HCT116 (cell line): Measurements from ENCODE around the gene DEF6. TPM values are rescaled to one million over a fixed set of nuclear protein-coding genes. Genes with fewer than 3 reads are reported as not detected.

Experiments
- ATAC-seq: fragments of 200-7000 bp; cut with Tn5 transposase; 2 replicates; pipeline ENCODE4 v1.9.1; 2020; ENCODE audit warnings: mild to moderate bottlenecking, moderate library complexity
- BruUV-seq: library from RNA; stranded (reverse); fragments of 400-500 nt; replicated peaks from 2 replicates; lab custom pipeline; 2021; lab: Mats Ljungman, UMichigan
- CTCF ChIA-PET: fragments of 300-600 bp; sonication (Branson Sonifier 250); formaldehyde crosslinking; loops from one replicate; lab custom pipeline; 2021; ENCODE audit warnings: antibody characterized with exemption; lab: Charles Lee
- POLR2A ChIA-PET: fragments of 300-600, 350-600 bp; sonication (Branson Sonifier 250); formaldehyde crosslinking; loops from one replicate; lab custom pipeline; 2021; ENCODE audit warnings: antibody characterized with exemption; lab: Charles Lee
- RAD21 ChIA-PET, 2 experiments: fragments of 300-600 bp; sonication (Branson Sonifier 250); formaldehyde crosslinking; loops; one replicate each; lab custom pipeline; 2023; ENCODE audit warnings: low total read pairs in 2 of 2; ENCODE audit not compliant: uncharacterized antibody in 2 of 2, unreplicated experiment in 2 of 2, low non-redundant PET in 1 of 2; lab: Charles Lee
- DNase-seq: peaks from one replicate; pipeline ENCODE4 v3.0.0-alpha.2; 2010; ENCODE audit warnings: low read depth, low spot score
- H2AFZ ChIP-seq: fragments of 200-600 bp; shearing (Covaris generic), sonication (generic); 2 replicates; pipeline ENCODE4 v1.6.1; 2017; ENCODE audit warnings: low read depth, mixed run types, mixed read lengths, antibody characterized with exemption, low read length; ENCODE audit not compliant: poor library complexity, severe bottlenecking
- H3K27ac ChIP-seq: 2 replicates; pipeline ENCODE4 v1.5.1; 2012; ENCODE audit warnings: low read depth, low read length
- H3K27me3 ChIP-seq: fragments of 200-600 bp; sonication (generic); 2 replicates; pipeline ENCODE4 v1.6.1; 2016; ENCODE audit warnings: mixed run types, low read length, mixed read lengths; ENCODE audit not compliant: insufficient read depth
- H3K36me3 ChIP-seq, 2 experiments: fragments of 200-500 bp in 1 of 2; fragments of 200-600 bp in 1 of 2; sonication (Bioruptor generic) in 1 of 2; sonication (generic) in 1 of 2; 2 replicates each; pipeline versions ENCODE4 v1.5.1 to v1.6.1; 2014 to 2016; ENCODE audit warnings: low read length in 2 of 2, inconsistent platforms in 1 of 2, mixed read lengths in 1 of 2, mixed run types in 1 of 2; ENCODE audit not compliant: insufficient read depth in 2 of 2, control insufficient read depth in 1 of 2
- H3K4me1 ChIP-seq, 2 experiments: fragments of 200-600 bp in 1 of 2; sonication (generic) in 1 of 2; 2 replicates each; pipeline versions ENCODE4 v1.5.1 to v1.6.1; 2012 to 2017; ENCODE audit warnings: low read length in 2 of 2, inconsistent platforms in 1 of 2, mild to moderate bottlenecking in 1 of 2, mixed read lengths in 1 of 2, mixed run types in 1 of 2, moderate library complexity in 1 of 2; ENCODE audit not compliant: insufficient read depth in 2 of 2, control insufficient read depth in 1 of 2
- H3K4me2 ChIP-seq: fragments of 200-600 bp; sonication (generic); 2 replicates; pipeline ENCODE4 v1.6.1; 2017; ENCODE audit warnings: mixed run types, low read length, mixed read lengths
- H3K4me3 ChIP-seq, 2 experiments: fragments of 200-600 bp in 1 of 2; sonication (generic) in 1 of 2; replicated peaks in 1 of 2; 2 replicates each; pipeline ENCODE4 v1.5.1; 2011 to 2016; ENCODE audit warnings: low read length in 2 of 2, control low read depth in 1 of 2, low read depth in 1 of 2, mild to moderate bottlenecking in 1 of 2, mixed read lengths in 1 of 2, mixed run types in 1 of 2
- H3K79me2 ChIP-seq: fragments of 200-600 bp; sonication (generic); 2 replicates; pipeline ENCODE4 v1.6.1; 2017; ENCODE audit warnings: mild to moderate bottlenecking, mixed run types, low read length, moderate library complexity, mixed read lengths; ENCODE audit not compliant: insufficient read depth
- H3K9ac ChIP-seq: fragments of 200-600 bp; sonication (generic); 2 replicates; pipeline ENCODE4 v1.6.1; 2016; ENCODE audit warnings: low read length, mixed read lengths
- H3K9me2 ChIP-seq: fragments of 200-600 bp; sonication (generic), shearing (Covaris generic); 2 replicates; pipeline ENCODE4 v1.6.1; 2017; ENCODE audit warnings: mixed run types, mild to moderate bottlenecking, moderate library complexity; ENCODE audit not compliant: insufficient read depth
- H3K9me3 ChIP-seq, 2 experiments: fragments of 200-500 bp in 1 of 2; fragments of 200-600 bp in 1 of 2; sonication (Bioruptor generic) in 1 of 2; sonication (generic) in 1 of 2; 2 replicates each; pipeline ENCODE4 v1.6.1; 2014 to 2017; ENCODE audit warnings: low read length in 2 of 2, mixed read lengths in 2 of 2, inconsistent platforms in 1 of 2, low read depth in 1 of 2, mild to moderate bottlenecking in 1 of 2, mixed run types in 1 of 2, moderate library complexity in 1 of 2; ENCODE audit not compliant: control insufficient read depth in 1 of 2, insufficient read depth in 1 of 2
- H4K20me1 ChIP-seq: fragments of 200-600 bp; sonication (generic), shearing (Covaris generic); 2 replicates; pipeline ENCODE4 v1.6.1; 2017; ENCODE audit warnings: mixed run types, mild to moderate bottlenecking, moderate library complexity; ENCODE audit not compliant: insufficient read depth
- EGR1 ChIP-seq: IDR thresholded peaks from 2 replicates; pipeline ENCODE4 v1.6.1; 2012; ENCODE audit warnings: low read depth
- ELF1 ChIP-seq: IDR thresholded peaks from 2 replicates; pipeline ENCODE4 v1.6.1; 2012; ENCODE audit warnings: low read depth, borderline replicate concordance
- EZH2 ChIP-seq: fragments of 200-600 bp; sonication (generic); IDR thresholded peaks from 2 replicates; pipeline ENCODE4 v1.6.1; 2017; ENCODE audit warnings: antibody characterized with exemption, mixed run types
- FOSL1 ChIP-seq: IDR thresholded peaks from 2 replicates; pipeline ENCODE4 v1.6.1; 2012; ENCODE audit warnings: low read depth
- POLR2AphosphoS5 ChIP-seq: IDR thresholded peaks from 2 replicates; pipeline ENCODE4 v1.6.1; 2011; ENCODE audit warnings: mild to moderate bottlenecking, low read depth, low read length, moderate library complexity
- RAD21 ChIP-seq: IDR thresholded peaks from 2 replicates; pipeline ENCODE4 v1.6.1; 2012; ENCODE audit warnings: low read depth, mild to moderate bottlenecking
- SIN3A ChIP-seq: IDR thresholded peaks from 2 replicates; pipeline ENCODE4 v1.6.1; 2012; ENCODE audit warnings: low read depth
- SP1 ChIP-seq: IDR thresholded peaks from 2 replicates; pipeline ENCODE4 v1.6.1; 2012; ENCODE audit warnings: low read depth
- SRF ChIP-seq: IDR thresholded peaks from 2 replicates; pipeline ENCODE4 v1.6.1; 2012; ENCODE audit warnings: low read depth
- TCF7L2 ChIP-seq: IDR thresholded peaks from 2 replicates; pipeline ENCODE4 v1.7.0; 2011; ENCODE audit warnings: borderline replicate concordance, inconsistent platforms; ENCODE audit not compliant: insufficient read depth, insufficient read length; ENCODE audit errors: extremely low read depth
- YY1 ChIP-seq: IDR thresholded peaks from 2 replicates; pipeline ENCODE4 v1.6.1; 2011; ENCODE audit warnings: low read length, low read depth, moderate library complexity, mild to moderate bottlenecking; ENCODE audit not compliant: insufficient replicate concordance; ENCODE audit errors: extremely low read depth
- ZNF274 ChIP-seq: fragments of 200-500 bp; sonication (Bioruptor generic); IDR thresholded peaks from 2 replicates; pipeline ENCODE4 v1.6.1; 2014; ENCODE audit warnings: mild to moderate bottlenecking, low read depth, low read length, inconsistent platforms
- intact Hi-C: fragments of 100-400 bp; cut with micrococcal nuclease; formaldehyde crosslinking; loops from 2 replicates; pipeline ENCODE4 v1.10.0; 2022
- total RNA-seq: library from RNA; stranded (reverse); gene quantifications from one replicate; pipeline ENCODE4 v1.2.1, GENCODE V29; 2021; ENCODE audit not compliant: unreplicated experiment
- TF ChIP-seq, protein P1 (sequence below), 3 experiments: fragments of 200-600 bp in 1 of 3; sonication (generic) in 1 of 3; IDR thresholded peaks in 2 of 3; conservative IDR thresholded peaks in 1 of 3; 2 replicates each; pipeline ENCODE4 v1.5.1; 2012 to 2017; ENCODE audit warnings: low read depth in 2 of 3, low read length in 2 of 3, antibody characterized with exemption in 1 of 3, borderline replicate concordance in 1 of 3, control low read depth in 1 of 3, mild to moderate bottlenecking in 1 of 3, mixed read lengths in 1 of 3, mixed run types in 1 of 3, moderate library complexity in 1 of 3; ENCODE audit not compliant: insufficient read depth in 1 of 3
- TF ChIP-seq, protein P2 (sequence below): IDR thresholded peaks from 2 replicates; pipeline ENCODE4 v1.6.1; 2012
- TF ChIP-seq, protein P3 (sequence below): IDR thresholded peaks from 2 replicates; pipeline ENCODE4 v1.6.1; 2012
- TF ChIP-seq, protein P4 (sequence below): IDR thresholded peaks from 2 replicates; pipeline ENCODE4 v1.6.1; 2012; ENCODE audit warnings: low read depth

The DEF6 gene
- total RNA-seq, 1 experiment from 2014 or later: 40.4 TPM

DNA sequence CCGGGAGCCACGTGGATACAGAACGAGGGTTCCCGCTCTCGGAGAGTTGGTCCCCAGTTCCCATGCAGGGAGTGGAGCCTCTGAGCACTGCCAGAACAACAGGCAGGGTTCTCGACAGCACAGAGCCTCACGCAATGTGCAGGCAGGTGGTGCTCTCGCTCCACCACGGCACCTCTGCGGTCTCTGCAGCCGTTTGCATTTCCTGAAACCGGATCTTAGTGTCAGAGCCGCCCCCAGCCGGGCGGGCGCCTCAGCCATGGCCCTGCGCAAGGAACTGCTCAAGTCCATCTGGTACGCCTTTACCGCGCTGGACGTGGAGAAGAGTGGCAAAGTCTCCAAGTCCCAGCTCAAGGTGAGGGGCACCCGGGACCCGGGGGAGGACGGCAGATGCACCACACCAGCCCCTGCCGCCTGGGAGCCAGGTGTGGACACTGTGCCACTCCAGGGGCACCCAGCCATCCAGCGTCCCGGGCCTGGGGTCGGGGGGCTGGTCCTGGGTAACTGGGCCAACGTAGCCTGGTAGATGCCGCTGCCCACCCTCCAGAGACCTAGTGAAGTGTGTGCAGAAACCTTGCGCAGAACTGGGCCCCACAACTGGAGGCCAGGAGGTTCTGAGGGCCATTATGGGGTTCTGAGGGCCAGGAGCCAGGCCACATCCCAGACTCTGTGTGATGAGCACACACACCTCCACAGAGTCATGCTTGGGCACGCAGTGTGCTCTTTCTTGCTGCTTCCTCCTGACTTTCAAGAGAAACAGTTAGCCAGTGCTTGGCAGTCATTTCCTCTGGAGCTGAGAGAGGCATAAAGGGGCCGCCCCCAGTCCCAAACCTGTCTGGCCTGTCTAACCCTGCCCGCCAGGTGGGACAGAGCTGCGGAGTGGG, at the start of gene DEF6 (continued):
- TF ChIP-seq, protein P1, sequence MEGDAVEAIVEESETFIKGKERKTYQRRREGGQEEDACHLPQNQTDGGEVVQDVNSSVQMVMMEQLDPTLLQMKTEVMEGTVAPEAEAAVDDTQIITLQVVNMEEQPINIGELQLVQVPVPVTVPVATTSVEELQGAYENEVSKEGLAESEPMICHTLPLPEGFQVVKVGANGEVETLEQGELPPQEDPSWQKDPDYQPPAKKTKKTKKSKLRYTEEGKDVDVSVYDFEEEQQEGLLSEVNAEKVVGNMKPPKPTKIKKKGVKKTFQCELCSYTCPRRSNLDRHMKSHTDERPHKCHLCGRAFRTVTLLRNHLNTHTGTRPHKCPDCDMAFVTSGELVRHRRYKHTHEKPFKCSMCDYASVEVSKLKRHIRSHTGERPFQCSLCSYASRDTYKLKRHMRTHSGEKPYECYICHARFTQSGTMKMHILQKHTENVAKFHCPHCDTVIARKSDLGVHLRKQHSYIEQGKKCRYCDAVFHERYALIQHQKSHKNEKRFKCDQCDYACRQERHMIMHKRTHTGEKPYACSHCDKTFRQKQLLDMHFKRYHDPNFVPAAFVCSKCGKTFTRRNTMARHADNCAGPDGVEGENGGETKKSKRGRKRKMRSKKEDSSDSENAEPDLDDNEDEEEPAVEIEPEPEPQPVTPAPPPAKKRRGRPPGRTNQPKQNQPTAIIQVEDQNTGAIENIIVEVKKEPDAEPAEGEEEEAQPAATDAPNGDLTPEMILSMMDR (IDR thresholded peaks at IDR 0.05 in 2 of 3, conservative IDR thresholded peaks at IDR 0.05 in 1 of 3; ENCODE audit: borderline replicate concordance in 1 of 3, insufficient read depth in 1 of 3, low read depth in 2 of 3, low read length in 2 of 3): peak; percentile 89 to 96 (median 89)
- TF ChIP-seq, protein P2, sequence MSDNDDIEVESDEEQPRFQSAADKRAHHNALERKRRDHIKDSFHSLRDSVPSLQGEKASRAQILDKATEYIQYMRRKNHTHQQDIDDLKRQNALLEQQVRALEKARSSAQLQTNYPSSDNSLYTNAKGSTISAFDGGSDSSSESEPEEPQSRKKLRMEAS: peak; percentile 70
- TF ChIP-seq, protein P3, sequence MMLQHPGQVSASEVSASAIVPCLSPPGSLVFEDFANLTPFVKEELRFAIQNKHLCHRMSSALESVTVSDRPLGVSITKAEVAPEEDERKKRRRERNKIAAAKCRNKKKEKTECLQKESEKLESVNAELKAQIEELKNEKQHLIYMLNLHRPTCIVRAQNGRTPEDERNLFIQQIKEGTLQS: no peak
- TF ChIP-seq SRF (no peak), SIN3A (no peak; the same call in 1 of the 2 replicates), FOSL1 (no peak), SP1 (no peak), POLR2AphosphoS5 (peak; percentile 82)
- TF ChIP-seq, all 23 proteins: peak for 12

DNA sequence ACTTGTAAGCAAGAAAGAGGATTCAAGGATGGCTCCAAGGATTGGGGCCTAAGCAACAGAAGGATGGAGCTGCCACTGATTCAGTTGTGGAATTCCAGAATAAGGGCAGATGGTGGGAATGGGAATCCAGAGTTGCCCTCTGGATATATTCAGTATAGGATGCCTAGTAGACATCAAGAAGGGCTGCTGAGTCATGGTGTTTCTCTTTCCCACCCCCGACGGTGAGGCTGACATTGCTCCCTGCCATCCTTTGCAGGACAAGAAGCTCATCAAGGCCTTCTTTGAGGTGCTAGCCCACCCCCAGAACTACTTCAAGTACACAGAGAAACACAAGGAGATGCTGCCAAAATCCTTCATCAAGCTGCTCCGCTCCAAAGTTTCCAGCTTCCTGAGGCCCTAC, 49.3 kb upstream of the DEF6 start:
- intact Hi-C loops: no loop called here
- Histone ChIP-seq H2AFZ (no peak overlapping the region), H3K9me3 (no peaks in the 10 kb centered on the region), H3K4me3 (no peak overlapping the region), H4K20me1 (no peaks in the 10 kb centered on the region), H3K36me3 (no peaks in the 10 kb centered on the region), H3K4me1 (peaks cover 0 to 7% of the 10 kb centered on the region in 2 experiments; a peak in 1 of 4 replicates), H3K27ac (no peak overlapping the region), H3K4me2 (peak overlapping the region; percentile 19; the same call in 1 of the 2 replicates)
- ChIA-PET RAD21 (no interaction called here), CTCF (no interaction called here), POLR2A (no interaction called here)
- BruUV-seq: no TSS peak
- TF ChIP-seq, protein P2: no peak
- no peak for TF ChIP-seq TCF7L2
- no peak for TF ChIP-seq EGR1
- TF ChIP-seq ZNF274: no peak
- no peak for TF ChIP-seq SRF
- TF ChIP-seq RAD21: no peak
- no peak for TF ChIP-seq ELF1
- no peak for TF ChIP-seq YY1
- no peak for TF ChIP-seq SIN3A
- TF ChIP-seq, protein P4, sequence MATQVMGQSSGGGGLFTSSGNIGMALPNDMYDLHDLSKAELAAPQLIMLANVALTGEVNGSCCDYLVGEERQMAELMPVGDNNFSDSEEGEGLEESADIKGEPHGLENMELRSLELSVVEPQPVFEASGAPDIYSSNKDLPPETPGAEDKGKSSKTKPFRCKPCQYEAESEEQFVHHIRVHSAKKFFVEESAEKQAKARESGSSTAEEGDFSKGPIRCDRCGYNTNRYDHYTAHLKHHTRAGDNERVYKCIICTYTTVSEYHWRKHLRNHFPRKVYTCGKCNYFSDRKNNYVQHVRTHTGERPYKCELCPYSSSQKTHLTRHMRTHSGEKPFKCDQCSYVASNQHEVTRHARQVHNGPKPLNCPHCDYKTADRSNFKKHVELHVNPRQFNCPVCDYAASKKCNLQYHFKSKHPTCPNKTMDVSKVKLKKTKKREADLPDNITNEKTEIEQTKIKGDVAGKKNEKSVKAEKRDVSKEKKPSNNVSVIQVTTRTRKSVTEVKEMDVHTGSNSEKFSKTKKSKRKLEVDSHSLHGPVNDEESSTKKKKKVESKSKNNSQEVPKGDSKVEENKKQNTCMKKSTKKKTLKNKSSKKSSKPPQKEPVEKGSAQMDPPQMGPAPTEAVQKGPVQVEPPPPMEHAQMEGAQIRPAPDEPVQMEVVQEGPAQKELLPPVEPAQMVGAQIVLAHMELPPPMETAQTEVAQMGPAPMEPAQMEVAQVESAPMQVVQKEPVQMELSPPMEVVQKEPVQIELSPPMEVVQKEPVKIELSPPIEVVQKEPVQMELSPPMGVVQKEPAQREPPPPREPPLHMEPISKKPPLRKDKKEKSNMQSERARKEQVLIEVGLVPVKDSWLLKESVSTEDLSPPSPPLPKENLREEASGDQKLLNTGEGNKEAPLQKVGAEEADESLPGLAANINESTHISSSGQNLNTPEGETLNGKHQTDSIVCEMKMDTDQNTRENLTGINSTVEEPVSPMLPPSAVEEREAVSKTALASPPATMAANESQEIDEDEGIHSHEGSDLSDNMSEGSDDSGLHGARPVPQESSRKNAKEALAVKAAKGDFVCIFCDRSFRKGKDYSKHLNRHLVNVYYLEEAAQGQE: no peak
- no peak for TF ChIP-seq SP1
- no peak for TF ChIP-seq EZH2
- TF ChIP-seq, all 23 proteins: peak for 0
- Histone ChIP-seq H3K9ac (no peak overlapping the region), H3K9me2 (no peaks in the 10 kb centered on the region), H3K27me3 (no peaks in the 10 kb centered on the region), H3K79me2 (0 out of 2 replicates have a peak, but pooled peaks cover 3% of the 10 kb centered on the region)
- no peak for ATAC-seq
- no peak for DNase-seq
